Left ventricle myocardium inferior (tissue), 1 donor: ENCODE results near the gene HPSE. TPM values are rescaled to one million over a fixed set of nuclear protein-coding genes. Genes with fewer than 3 reads are reported as not detected.

ENCODE experiments used
- DNase-seq: peaks from one replicate; pipeline ENCODE4 v3.0.0-alpha.2; 2020
- H3K27ac ChIP-seq: fragments of 200-600 bp; replicated peaks from 2 replicates; pipeline ENCODE4 v1.8.0; 2021
- H3K27me3 ChIP-seq: fragments of 200-600 bp; 2 replicates; pipeline ENCODE4 v1.8.0; 2021; ENCODE audit warnings: low read depth
- H3K36me3 ChIP-seq: fragments of 200-600 bp; 2 replicates; pipeline ENCODE4 v1.8.0; 2021
- H3K4me1 ChIP-seq: fragments of 200-600 bp; 2 replicates; pipeline ENCODE4 v1.8.0; 2021
- H3K4me3 ChIP-seq: fragments of 200-600 bp; 2 replicates; pipeline ENCODE4 v1.8.0; 2021; ENCODE audit warnings: mild to moderate bottlenecking, moderate library complexity
- H3K9me3 ChIP-seq: fragments of 200-600 bp; replicated peaks from 2 replicates; pipeline ENCODE4 v1.8.0; 2021
- CTCF ChIP-seq: fragments of 200-600 bp; IDR thresholded peaks from 2 replicates; pipeline ENCODE4 v1.8.0; 2021; ENCODE audit warnings: antibody characterized with exemption, mild to moderate bottlenecking, borderline replicate concordance
- intact Hi-C: fragments of 100-400 bp; cut with micrococcal nuclease; formaldehyde crosslinking; loops from one replicate; pipeline ENCODE4 v1.11.0; 2022
- total RNA-seq: library from RNA; stranded (reverse); fragmentation: NEBNext Ultra II Directional; extraction: Animal tissue kit (Norgen Biotek cat#: 25700); gene quantifications from one replicate; pipeline ENCODE4 v1.2.1, GENCODE V29; 2021
- donor health status: DM: no; HTN: yes; CAD: no; lungs with severe emphysema.

HPSE gene
- total RNA-seq, 1 donor from 2014 or later: 1.1 TPM

DNA sequence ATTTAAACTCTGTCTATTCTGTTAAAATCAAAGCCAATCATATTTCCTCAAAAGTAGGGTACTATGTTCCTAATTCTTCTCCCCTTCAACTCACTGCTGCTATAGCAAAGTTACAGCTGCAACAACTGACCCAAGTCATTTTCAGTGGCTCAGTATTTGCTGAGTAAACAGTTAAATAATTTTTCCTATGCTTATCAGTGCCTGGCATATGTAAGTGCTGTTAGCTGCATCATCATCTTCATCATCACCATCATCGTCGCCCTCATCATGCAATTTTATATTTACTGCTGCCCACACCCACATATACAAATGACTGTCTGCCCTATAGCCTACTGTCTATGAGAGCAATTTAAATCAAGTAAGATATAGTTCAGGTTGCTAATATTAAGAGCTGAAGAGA lies 72.0 kb downstream of the HPSE start:
- Histone ChIP-seq H3K4me3 (no peak overlapping the region), H3K9me3 (no peaks in the 10 kb centered on the region), H3K27ac (no peak overlapping the region), H3K36me3 (peaks cover 57% of the 10 kb centered on the region), H3K27me3 (no peaks in the 10 kb centered on the region), H3K4me1 (peaks cover 16% of the 10 kb centered on the region)
- intact Hi-C loops: loop anchor here (10.0 kb wide), 1 partner anchor 208 kb away; no protein-coding TSS in a partner anchor
- DNase-seq: no peak
- no peak for TF ChIP-seq CTCF

DNA sequence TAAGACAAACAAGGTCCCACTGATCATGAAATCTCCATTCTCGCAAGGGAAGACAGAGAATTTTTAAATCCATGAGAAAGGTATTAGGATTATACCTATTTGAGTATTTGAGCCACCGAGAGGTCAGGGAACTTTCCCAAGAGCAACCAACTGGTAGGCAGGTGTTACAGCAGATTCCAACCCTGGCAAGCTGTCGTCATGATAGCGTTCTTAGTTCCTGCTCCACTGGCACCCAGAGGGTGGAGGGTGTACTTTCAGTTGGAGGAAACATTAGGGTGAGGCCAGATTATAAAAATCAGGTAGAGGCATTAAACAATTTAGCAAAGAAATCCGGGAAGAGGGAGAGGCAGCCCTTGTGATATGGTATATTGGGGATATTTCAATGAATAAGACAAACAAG lies 73.3 kb downstream of the HPSE start:
- Histone ChIP-seq H3K36me3 (peaks cover 44% of the 10 kb centered on the region), H3K4me1 (peaks cover 16% of the 10 kb centered on the region), H3K9me3 (no peaks in the 10 kb centered on the region), H3K27me3 (no peaks in the 10 kb centered on the region), H3K27ac (no peak overlapping the region), H3K4me3 (no peak overlapping the region)
- no peak for TF ChIP-seq CTCF
- intact Hi-C loops: loop anchor here (10.0 kb wide), 1 partner anchor 207 kb away; no protein-coding TSS in a partner anchor
- DNase-seq: no peak

DNA sequence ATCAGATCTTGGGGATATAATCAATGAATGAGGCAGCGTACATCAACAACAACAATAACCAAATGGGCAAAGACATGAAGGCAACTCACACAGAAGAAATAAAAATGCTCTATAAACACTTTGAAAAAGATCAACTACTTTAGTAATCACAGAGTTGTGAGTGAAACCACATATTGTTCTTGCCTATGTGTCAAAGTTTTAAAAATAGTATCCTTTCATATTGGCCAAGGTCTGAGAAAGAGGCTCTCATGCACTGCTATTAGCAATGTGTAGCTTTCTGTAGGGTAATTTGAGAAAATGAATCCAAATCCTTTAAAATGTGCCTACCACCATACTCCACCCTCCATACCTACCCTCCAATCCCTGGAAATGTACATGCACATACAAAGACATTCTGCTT lies 75.1 kb downstream of the HPSE start:
- no peak for DNase-seq
- Histone ChIP-seq H3K27ac (no peak overlapping the region), H3K27me3 (no peaks in the 10 kb centered on the region), H3K4me3 (no peak overlapping the region), H3K4me1 (peaks cover 21% of the 10 kb centered on the region), H3K36me3 (peaks cover 26% of the 10 kb centered on the region), H3K9me3 (no peaks in the 10 kb centered on the region)
- intact Hi-C loops: no loop called here
- TF ChIP-seq CTCF: no peak

DNA sequence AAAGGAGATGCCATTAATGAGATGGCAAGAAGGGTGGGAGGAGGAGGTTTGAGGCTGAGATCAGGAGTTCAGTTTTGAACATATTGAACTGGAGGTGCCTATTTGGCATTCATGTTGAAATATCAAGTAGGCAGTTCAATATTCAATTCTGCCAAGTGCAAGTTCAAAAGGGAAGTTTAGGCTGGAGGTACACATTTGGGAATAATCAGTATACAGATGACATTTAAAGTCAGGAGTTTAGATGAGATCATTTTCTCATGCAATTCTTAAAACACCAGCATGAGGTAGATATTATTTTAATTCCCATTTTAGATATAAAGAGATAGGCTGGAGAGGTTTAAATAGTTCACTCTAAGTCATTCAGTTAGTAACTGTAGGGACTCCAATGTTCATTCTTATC lies 76.2 kb downstream of the HPSE start:
- intact Hi-C loops: no loop called here

GRCh38 chr4:83257811-83258210 lies 76.8 kb downstream of the HPSE start:
- H3K4me3 ChIP-seq: no peak overlapping the region
- no peaks in the 10 kb centered on the region for H3K27me3 ChIP-seq
- no peak for TF ChIP-seq CTCF
- peaks cover 21% of the 10 kb centered on the region for H3K4me1 ChIP-seq
- intact Hi-C loops: no loop called here
- peaks cover 16% of the 10 kb centered on the region for H3K36me3 ChIP-seq
- DNase-seq: no peak
- no peaks in the 10 kb centered on the region for H3K9me3 ChIP-seq
- H3K27ac ChIP-seq: no peak overlapping the region

More for the DNA sequence above, 76.2 kb downstream of the HPSE start:
- TF ChIP-seq CTCF: no peak
- Histone ChIP-seq H3K27me3 (no peaks in the 10 kb centered on the region), H3K27ac (no peak overlapping the region), H3K4me1 (peaks cover 21% of the 10 kb centered on the region), H3K4me3 (no peak overlapping the region), H3K36me3 (peaks cover 21% of the 10 kb centered on the region), H3K9me3 (no peaks in the 10 kb centered on the region)
- no peak for DNase-seq
